HCT116 (cell line): Measurements from ENCODE around the gene SPTB. TPM values are rescaled to one million over a fixed set of nuclear protein-coding genes. Genes with fewer than 3 reads are reported as not detected.

ENCODE experiments used
- ATAC-seq: fragments of 200-7000 bp; cut with Tn5 transposase; 2 replicates; pipeline ENCODE4 v1.9.1; 2020; ENCODE audit warnings: mild to moderate bottlenecking, moderate library complexity
- BruUV-seq: library from RNA; stranded (reverse); fragments of 400-500 nt; replicated peaks from 2 replicates; lab custom pipeline; 2021; lab: Mats Ljungman, UMichigan
- CTCF ChIA-PET: fragments of 300-600 bp; sonication (Branson Sonifier 250); formaldehyde crosslinking; loops from one replicate; lab custom pipeline; 2021; ENCODE audit warnings: antibody characterized with exemption; lab: Charles Lee
- POLR2A ChIA-PET: fragments of 300-600, 350-600 bp; sonication (Branson Sonifier 250); formaldehyde crosslinking; loops from one replicate; lab custom pipeline; 2021; ENCODE audit warnings: antibody characterized with exemption; lab: Charles Lee
- RAD21 ChIA-PET, 2 experiments: fragments of 300-600 bp; sonication (Branson Sonifier 250); formaldehyde crosslinking; loops; one replicate each; lab custom pipeline; 2023; ENCODE audit warnings: low total read pairs in 2 of 2; ENCODE audit not compliant: uncharacterized antibody in 2 of 2, unreplicated experiment in 2 of 2, low non-redundant PET in 1 of 2; lab: Charles Lee
- DNase-seq: peaks from one replicate; pipeline ENCODE4 v3.0.0-alpha.2; 2010; ENCODE audit warnings: low read depth, low spot score
- H2AFZ ChIP-seq: fragments of 200-600 bp; shearing (Covaris generic), sonication (generic); 2 replicates; pipeline ENCODE4 v1.6.1; 2017; ENCODE audit warnings: low read depth, mixed run types, mixed read lengths, antibody characterized with exemption, low read length; ENCODE audit not compliant: poor library complexity, severe bottlenecking
- H3K27ac ChIP-seq: 2 replicates; pipeline ENCODE4 v1.5.1; 2012; ENCODE audit warnings: low read depth, low read length
- H3K27me3 ChIP-seq: fragments of 200-600 bp; sonication (generic); 2 replicates; pipeline ENCODE4 v1.6.1; 2016; ENCODE audit warnings: mixed run types, low read length, mixed read lengths; ENCODE audit not compliant: insufficient read depth
- H3K36me3 ChIP-seq, 2 experiments: fragments of 200-500 bp in 1 of 2; fragments of 200-600 bp in 1 of 2; sonication (Bioruptor generic) in 1 of 2; sonication (generic) in 1 of 2; 2 replicates each; pipeline versions ENCODE4 v1.5.1 to v1.6.1; 2014 to 2016; ENCODE audit warnings: low read length in 2 of 2, inconsistent platforms in 1 of 2, mixed read lengths in 1 of 2, mixed run types in 1 of 2; ENCODE audit not compliant: insufficient read depth in 2 of 2, control insufficient read depth in 1 of 2
- H3K4me1 ChIP-seq, 2 experiments: fragments of 200-600 bp in 1 of 2; sonication (generic) in 1 of 2; 2 replicates each; pipeline versions ENCODE4 v1.5.1 to v1.6.1; 2012 to 2017; ENCODE audit warnings: low read length in 2 of 2, inconsistent platforms in 1 of 2, mild to moderate bottlenecking in 1 of 2, mixed read lengths in 1 of 2, mixed run types in 1 of 2, moderate library complexity in 1 of 2; ENCODE audit not compliant: insufficient read depth in 2 of 2, control insufficient read depth in 1 of 2
- H3K4me2 ChIP-seq: fragments of 200-600 bp; sonication (generic); 2 replicates; pipeline ENCODE4 v1.6.1; 2017; ENCODE audit warnings: mixed run types, low read length, mixed read lengths
- H3K4me3 ChIP-seq, 2 experiments: fragments of 200-600 bp in 1 of 2; sonication (generic) in 1 of 2; replicated peaks in 1 of 2; 2 replicates each; pipeline ENCODE4 v1.5.1; 2011 to 2016; ENCODE audit warnings: low read length in 2 of 2, control low read depth in 1 of 2, low read depth in 1 of 2, mild to moderate bottlenecking in 1 of 2, mixed read lengths in 1 of 2, mixed run types in 1 of 2
- H3K79me2 ChIP-seq: fragments of 200-600 bp; sonication (generic); 2 replicates; pipeline ENCODE4 v1.6.1; 2017; ENCODE audit warnings: mild to moderate bottlenecking, mixed run types, low read length, moderate library complexity, mixed read lengths; ENCODE audit not compliant: insufficient read depth
- H3K9ac ChIP-seq: fragments of 200-600 bp; sonication (generic); 2 replicates; pipeline ENCODE4 v1.6.1; 2016; ENCODE audit warnings: low read length, mixed read lengths
- H3K9me2 ChIP-seq: fragments of 200-600 bp; sonication (generic), shearing (Covaris generic); 2 replicates; pipeline ENCODE4 v1.6.1; 2017; ENCODE audit warnings: mixed run types, mild to moderate bottlenecking, moderate library complexity; ENCODE audit not compliant: insufficient read depth
- H3K9me3 ChIP-seq, 2 experiments: fragments of 200-500 bp in 1 of 2; fragments of 200-600 bp in 1 of 2; sonication (Bioruptor generic) in 1 of 2; sonication (generic) in 1 of 2; 2 replicates each; pipeline ENCODE4 v1.6.1; 2014 to 2017; ENCODE audit warnings: low read length in 2 of 2, mixed read lengths in 2 of 2, inconsistent platforms in 1 of 2, low read depth in 1 of 2, mild to moderate bottlenecking in 1 of 2, mixed run types in 1 of 2, moderate library complexity in 1 of 2; ENCODE audit not compliant: control insufficient read depth in 1 of 2, insufficient read depth in 1 of 2
- H4K20me1 ChIP-seq: fragments of 200-600 bp; sonication (generic), shearing (Covaris generic); 2 replicates; pipeline ENCODE4 v1.6.1; 2017; ENCODE audit warnings: mixed run types, mild to moderate bottlenecking, moderate library complexity; ENCODE audit not compliant: insufficient read depth
- ELF1 ChIP-seq: IDR thresholded peaks from 2 replicates; pipeline ENCODE4 v1.6.1; 2012; ENCODE audit warnings: low read depth, borderline replicate concordance
- EZH2 ChIP-seq: fragments of 200-600 bp; sonication (generic); IDR thresholded peaks from 2 replicates; pipeline ENCODE4 v1.6.1; 2017; ENCODE audit warnings: antibody characterized with exemption, mixed run types
- JUND ChIP-seq: IDR thresholded peaks from 2 replicates; pipeline ENCODE4 v1.6.1; 2012
- YY1 ChIP-seq: IDR thresholded peaks from 2 replicates; pipeline ENCODE4 v1.6.1; 2011; ENCODE audit warnings: low read length, low read depth, moderate library complexity, mild to moderate bottlenecking; ENCODE audit not compliant: insufficient replicate concordance; ENCODE audit errors: extremely low read depth
- intact Hi-C: fragments of 100-400 bp; cut with micrococcal nuclease; formaldehyde crosslinking; loops from 2 replicates; pipeline ENCODE4 v1.10.0; 2022
- total RNA-seq: library from RNA; stranded (reverse); gene quantifications from one replicate; pipeline ENCODE4 v1.2.1, GENCODE V29; 2021; ENCODE audit not compliant: unreplicated experiment
- TF ChIP-seq, protein P1 (sequence below): IDR thresholded peaks from 2 replicates; pipeline ENCODE4 v1.6.1; 2012; ENCODE audit warnings: low read depth
- TF ChIP-seq, protein P2 (sequence below), 3 experiments: fragments of 200-600 bp in 1 of 3; sonication (generic) in 1 of 3; IDR thresholded peaks in 2 of 3; conservative IDR thresholded peaks in 1 of 3; 2 replicates each; pipeline ENCODE4 v1.5.1; 2012 to 2017; ENCODE audit warnings: low read depth in 2 of 3, low read length in 2 of 3, antibody characterized with exemption in 1 of 3, borderline replicate concordance in 1 of 3, control low read depth in 1 of 3, mild to moderate bottlenecking in 1 of 3, mixed read lengths in 1 of 3, mixed run types in 1 of 3, moderate library complexity in 1 of 3; ENCODE audit not compliant: insufficient read depth in 1 of 3
- TF ChIP-seq, protein P3 (sequence below): IDR thresholded peaks from 2 replicates; pipeline ENCODE4 v1.6.1; 2012
- TF ChIP-seq, protein P4 (sequence below): IDR thresholded peaks from 2 replicates; pipeline ENCODE4 v1.6.1; 2011; ENCODE audit warnings: mild to moderate bottlenecking, low read length, moderate library complexity; ENCODE audit not compliant: insufficient replicate concordance; ENCODE audit errors: extremely low read depth

The SPTB gene
- total RNA-seq, 1 experiment from 2014 or later: 4.2 TPM

DNA sequence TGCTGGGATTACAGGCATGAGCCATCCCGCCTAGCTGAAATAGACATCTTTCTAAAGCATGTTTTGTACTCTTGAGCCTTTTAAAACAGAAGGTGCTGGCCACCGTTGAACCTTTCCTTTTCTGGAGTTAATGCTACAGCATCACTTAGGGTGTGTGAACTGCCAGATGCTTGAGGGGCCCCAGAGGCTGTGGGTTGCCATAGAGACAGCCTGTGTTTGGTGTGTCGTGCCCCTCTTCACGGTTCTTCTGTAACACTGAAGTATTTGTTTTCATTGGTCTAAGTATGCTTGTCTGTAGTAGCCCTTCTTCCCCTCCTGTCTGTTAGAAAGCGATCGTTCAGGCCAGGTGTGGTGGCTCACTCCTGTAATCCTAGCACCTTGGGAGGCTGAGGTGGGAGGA lies 144.7 kb downstream of the SPTB start:
- ChIA-PET CTCF (no interaction called here), POLR2A (no interaction called here), RAD21 (no interaction called here)
- ATAC-seq (no peak), DNase-seq (no peak)
- no peaks in the 10 kb centered on the region for H3K9me2 ChIP-seq
- intact Hi-C loops: no loop called here
- no peak overlapping the region for H3K4me3 ChIP-seq
- no peak overlapping the region for H3K9ac ChIP-seq
- no peaks in the 10 kb centered on the region for H3K4me1 ChIP-seq
- H3K4me2 ChIP-seq: no peak overlapping the region
- H2AFZ ChIP-seq: no peak overlapping the region
- H3K36me3 ChIP-seq: peaks cover 27% of the 10 kb centered on the region in 2 experiments
- no peak overlapping the region for H3K27ac ChIP-seq
- no TSS peak for BruUV-seq
- H3K27me3 ChIP-seq: no peaks in the 10 kb centered on the region
- no peaks in the 10 kb centered on the region for H4K20me1 ChIP-seq
- TF ChIP-seq YY1: no peak
- TF ChIP-seq, protein P1, sequence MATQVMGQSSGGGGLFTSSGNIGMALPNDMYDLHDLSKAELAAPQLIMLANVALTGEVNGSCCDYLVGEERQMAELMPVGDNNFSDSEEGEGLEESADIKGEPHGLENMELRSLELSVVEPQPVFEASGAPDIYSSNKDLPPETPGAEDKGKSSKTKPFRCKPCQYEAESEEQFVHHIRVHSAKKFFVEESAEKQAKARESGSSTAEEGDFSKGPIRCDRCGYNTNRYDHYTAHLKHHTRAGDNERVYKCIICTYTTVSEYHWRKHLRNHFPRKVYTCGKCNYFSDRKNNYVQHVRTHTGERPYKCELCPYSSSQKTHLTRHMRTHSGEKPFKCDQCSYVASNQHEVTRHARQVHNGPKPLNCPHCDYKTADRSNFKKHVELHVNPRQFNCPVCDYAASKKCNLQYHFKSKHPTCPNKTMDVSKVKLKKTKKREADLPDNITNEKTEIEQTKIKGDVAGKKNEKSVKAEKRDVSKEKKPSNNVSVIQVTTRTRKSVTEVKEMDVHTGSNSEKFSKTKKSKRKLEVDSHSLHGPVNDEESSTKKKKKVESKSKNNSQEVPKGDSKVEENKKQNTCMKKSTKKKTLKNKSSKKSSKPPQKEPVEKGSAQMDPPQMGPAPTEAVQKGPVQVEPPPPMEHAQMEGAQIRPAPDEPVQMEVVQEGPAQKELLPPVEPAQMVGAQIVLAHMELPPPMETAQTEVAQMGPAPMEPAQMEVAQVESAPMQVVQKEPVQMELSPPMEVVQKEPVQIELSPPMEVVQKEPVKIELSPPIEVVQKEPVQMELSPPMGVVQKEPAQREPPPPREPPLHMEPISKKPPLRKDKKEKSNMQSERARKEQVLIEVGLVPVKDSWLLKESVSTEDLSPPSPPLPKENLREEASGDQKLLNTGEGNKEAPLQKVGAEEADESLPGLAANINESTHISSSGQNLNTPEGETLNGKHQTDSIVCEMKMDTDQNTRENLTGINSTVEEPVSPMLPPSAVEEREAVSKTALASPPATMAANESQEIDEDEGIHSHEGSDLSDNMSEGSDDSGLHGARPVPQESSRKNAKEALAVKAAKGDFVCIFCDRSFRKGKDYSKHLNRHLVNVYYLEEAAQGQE: no peak
- no peak for TF ChIP-seq JUND
- TF ChIP-seq, protein P2, sequence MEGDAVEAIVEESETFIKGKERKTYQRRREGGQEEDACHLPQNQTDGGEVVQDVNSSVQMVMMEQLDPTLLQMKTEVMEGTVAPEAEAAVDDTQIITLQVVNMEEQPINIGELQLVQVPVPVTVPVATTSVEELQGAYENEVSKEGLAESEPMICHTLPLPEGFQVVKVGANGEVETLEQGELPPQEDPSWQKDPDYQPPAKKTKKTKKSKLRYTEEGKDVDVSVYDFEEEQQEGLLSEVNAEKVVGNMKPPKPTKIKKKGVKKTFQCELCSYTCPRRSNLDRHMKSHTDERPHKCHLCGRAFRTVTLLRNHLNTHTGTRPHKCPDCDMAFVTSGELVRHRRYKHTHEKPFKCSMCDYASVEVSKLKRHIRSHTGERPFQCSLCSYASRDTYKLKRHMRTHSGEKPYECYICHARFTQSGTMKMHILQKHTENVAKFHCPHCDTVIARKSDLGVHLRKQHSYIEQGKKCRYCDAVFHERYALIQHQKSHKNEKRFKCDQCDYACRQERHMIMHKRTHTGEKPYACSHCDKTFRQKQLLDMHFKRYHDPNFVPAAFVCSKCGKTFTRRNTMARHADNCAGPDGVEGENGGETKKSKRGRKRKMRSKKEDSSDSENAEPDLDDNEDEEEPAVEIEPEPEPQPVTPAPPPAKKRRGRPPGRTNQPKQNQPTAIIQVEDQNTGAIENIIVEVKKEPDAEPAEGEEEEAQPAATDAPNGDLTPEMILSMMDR (IDR thresholded peaks at IDR 0.05 in 2 of 3, conservative IDR thresholded peaks at IDR 0.05 in 1 of 3; ENCODE audit: borderline replicate concordance in 1 of 3, insufficient read depth in 1 of 3, low read depth in 2 of 3, low read length in 2 of 3): no peak
- TF ChIP-seq, protein P3, sequence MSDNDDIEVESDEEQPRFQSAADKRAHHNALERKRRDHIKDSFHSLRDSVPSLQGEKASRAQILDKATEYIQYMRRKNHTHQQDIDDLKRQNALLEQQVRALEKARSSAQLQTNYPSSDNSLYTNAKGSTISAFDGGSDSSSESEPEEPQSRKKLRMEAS: no peak
- TF ChIP-seq EZH2: no peak
- TF ChIP-seq, protein P4, sequence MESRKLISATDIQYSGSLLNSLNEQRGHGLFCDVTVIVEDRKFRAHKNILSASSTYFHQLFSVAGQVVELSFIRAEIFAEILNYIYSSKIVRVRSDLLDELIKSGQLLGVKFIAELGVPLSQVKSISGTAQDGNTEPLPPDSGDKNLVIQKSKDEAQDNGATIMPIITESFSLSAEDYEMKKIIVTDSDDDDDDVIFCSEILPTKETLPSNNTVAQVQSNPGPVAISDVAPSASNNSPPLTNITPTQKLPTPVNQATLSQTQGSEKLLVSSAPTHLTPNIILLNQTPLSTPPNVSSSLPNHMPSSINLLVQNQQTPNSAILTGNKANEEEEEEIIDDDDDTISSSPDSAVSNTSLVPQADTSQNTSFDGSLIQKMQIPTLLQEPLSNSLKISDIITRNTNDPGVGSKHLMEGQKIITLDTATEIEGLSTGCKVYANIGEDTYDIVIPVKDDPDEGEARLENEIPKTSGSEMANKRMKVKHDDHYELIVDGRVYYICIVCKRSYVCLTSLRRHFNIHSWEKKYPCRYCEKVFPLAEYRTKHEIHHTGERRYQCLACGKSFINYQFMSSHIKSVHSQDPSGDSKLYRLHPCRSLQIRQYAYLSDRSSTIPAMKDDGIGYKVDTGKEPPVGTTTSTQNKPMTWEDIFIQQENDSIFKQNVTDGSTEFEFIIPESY: no peak
- TF ChIP-seq ELF1: no peak
- H3K9me3 ChIP-seq: no peaks in the 10 kb centered on the region
- H3K79me2 ChIP-seq: no peaks in the 10 kb centered on the region
